Left lobe of liver (tissue), 2 donors: ENCODE data around the gene DDC. TPM values are rescaled to one million over a fixed set of nuclear protein-coding genes. Genes with fewer than 3 reads are reported as not detected.
A peak's percentile ranks its signal among the peaks of the same experiment; 100 is the strongest.

Experiments used
- ATAC-seq: fragments of 200-7000 bp; cut with Tn5 transposase; one replicate; pipeline ENCODE4 v1.9.1; 2020; ENCODE audit warnings: mild to moderate bottlenecking, moderate library complexity
- DNase-seq: peaks from one replicate; pipeline ENCODE4 v3.0.0-alpha.2; 2020; ENCODE audit warnings: low spot score
- total RNA-seq: library from RNA; stranded (reverse); gene quantifications from one replicate; pipeline ENCODE4 v1.2.1, GENCODE V29; 2021
- donor health status: DM: no; HTN: no; CAD: no; lungs with moderate emphysema.
- donor health status: DM: no; HTN: yes; CAD: no.

The DDC gene
- total RNA-seq, 1 donor from 2014 or later = 48.6 TPM

- ATAC-seq = no peak
- DNase-seq = no peak
Measured at GRCh38 chr7:50421043-50421442, 144.2 kb downstream of the DDC start.

GRCh38 chr7:50418526-50419290 lies 146.5 kb downstream of the DDC start:
- DNase-seq (no peak), ATAC-seq (no peak)

- ATAC-seq (peak; percentile 92), DNase-seq (peak; percentile 55)
Measured at GRCh38 chr7:50418086-50418515, 147.1 kb downstream of the DDC start.

GRCh38 chr7:50416527-50417182 lies 148.6 kb downstream of the DDC start:
- ATAC-seq (peak; percentile 45), DNase-seq (no peak)

GRCh38 chr7:50415844-50416364 lies 149.3 kb downstream of the DDC start:
- no peak for ATAC-seq
- DNase-seq = no peak

- DNase-seq = no peak
- no peak for ATAC-seq
Measured at GRCh38 chr7:50413561-50413960, 151.6 kb downstream of the DDC start.

GRCh38 chr7:50412973-50413372 lies 152.2 kb downstream of the DDC start:
- ATAC-seq (no peak), DNase-seq (no peak)

- DNase-seq (no peak), ATAC-seq (no peak)
Measured at GRCh38 chr7:50411332-50411731, 153.9 kb downstream of the DDC start.

GRCh38 chr7:50409856-50410745 lies 155.1 kb downstream of the DDC start:
- DNase-seq (no peak), ATAC-seq (peak; percentile 20)

Other genes starting within 250 kb of the DDC start
- 3.3 TPM for gene FIGNL1, start 115.1 kb downstream of the DDC start, total RNA-seq
- gene GRB10, start 217.5 kb upstream of the DDC start, total RNA-seq = 54.9 TPM